Spinal cord (tissue), 10 donors: ENCODE data around the gene SCGB2B2. TPM values are rescaled to one million over a fixed set of nuclear protein-coding genes. Genes with fewer than 3 reads are reported as not detected.

ENCODE experiments used
- DNase-seq, 6 donors: peaks; one replicate each; pipeline versions ENCODE4 v3.0.0 to v3.0.0-alpha.2; 2013 to 2015; ENCODE audit warnings: low spot score in 6 of 6, low read depth in 4 of 6
- H3K27ac ChIP-seq: one replicate; pipeline ENCODE4 v1.5.1; 2013; ENCODE audit warnings: low read depth, low read length, control low read depth
- H3K27me3 ChIP-seq: one replicate; pipeline ENCODE4 v1.6.1; 2013; ENCODE audit warnings: low read length; ENCODE audit not compliant: control insufficient read depth, insufficient read depth
- H3K36me3 ChIP-seq: one replicate; pipeline ENCODE4 v1.6.1; 2013; ENCODE audit warnings: low read length; ENCODE audit not compliant: control insufficient read depth, insufficient read depth
- H3K4me1 ChIP-seq: one replicate; pipeline ENCODE4 v1.6.1; 2013; ENCODE audit warnings: low read length; ENCODE audit not compliant: control insufficient read depth, insufficient read depth
- H3K4me3 ChIP-seq: one replicate; pipeline ENCODE4 v1.5.1; 2013; ENCODE audit warnings: low read depth, low read length, control low read depth
- H3K9me3 ChIP-seq: one replicate; pipeline ENCODE4 v1.6.1; 2013; ENCODE audit warnings: low read length; ENCODE audit not compliant: control insufficient read depth, insufficient read depth
- WGBS: methylation state at CpG from one replicate; pipeline ENCODE4 v1.1.5; 2013; ENCODE audit warnings: missing lambda C conversion rate; ENCODE audit not compliant: insufficient coverage; 5-methylcytosine and 5-hydroxymethylcytosine counted together
- polyA plus RNA-seq, 2 donors: library from polyadenylated mRNA; unstranded; fragments of 120-200 nt; gene quantifications; one replicate each; pipeline ENCODE4 v1.2.1, GENCODE V29; 2013; ENCODE audit not compliant: insufficient read length in 2 of 2
- small RNA-seq: library from RNA; depleted of rRNA; stranded (forward); fragments of <200 nt; gene quantifications from one replicate; pipeline ENCODE3, GENCODE V24; 2014; ENCODE audit warnings: low replicate concordance
- total RNA-seq, 2 donors: library from RNA; depleted of rRNA in 1 of 2; stranded (reverse); fragments of 120-200 nt in 1 of 2; fragments of >200 nt in 1 of 2; gene quantifications; one replicate each; pipeline versions ENCODE4 v1.2.3 to v1.2.4, GENCODE V29; 2013 to 2014
- donor health status: healthy.

Gene SCGB2B2
- total and polyA plus RNA-seq, 4 donors, result 0.20 to 1.5 (median 0.86) TPM

DNA sequence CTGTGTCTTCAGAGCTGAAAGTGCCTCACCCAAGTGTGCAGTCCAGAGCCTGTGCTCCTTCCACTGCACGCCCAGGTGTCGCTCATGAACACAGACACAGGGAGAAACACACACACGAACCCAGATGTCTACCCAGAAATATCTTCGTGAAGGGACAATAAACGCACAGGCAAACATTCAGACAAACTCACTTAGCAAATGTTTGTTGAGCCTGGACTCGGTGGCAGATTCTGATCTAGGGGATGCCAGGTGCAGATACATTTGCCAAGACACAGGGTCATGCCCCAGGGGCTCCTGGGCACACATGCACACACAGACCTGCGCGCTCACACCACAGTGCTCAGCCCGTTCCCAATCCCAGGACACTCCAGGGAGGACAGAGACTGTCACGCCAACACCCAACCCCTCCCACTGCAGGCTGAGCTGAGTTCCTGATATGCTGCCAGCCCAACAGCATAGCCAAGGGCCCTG, 31.9 kb downstream of the SCGB2B2 start:
- Histone ChIP-seq H3K4me1 (no peaks in the 10 kb centered on the region), H3K27ac (no peak overlapping the region)
- DNase-seq, result no peak

DNA sequence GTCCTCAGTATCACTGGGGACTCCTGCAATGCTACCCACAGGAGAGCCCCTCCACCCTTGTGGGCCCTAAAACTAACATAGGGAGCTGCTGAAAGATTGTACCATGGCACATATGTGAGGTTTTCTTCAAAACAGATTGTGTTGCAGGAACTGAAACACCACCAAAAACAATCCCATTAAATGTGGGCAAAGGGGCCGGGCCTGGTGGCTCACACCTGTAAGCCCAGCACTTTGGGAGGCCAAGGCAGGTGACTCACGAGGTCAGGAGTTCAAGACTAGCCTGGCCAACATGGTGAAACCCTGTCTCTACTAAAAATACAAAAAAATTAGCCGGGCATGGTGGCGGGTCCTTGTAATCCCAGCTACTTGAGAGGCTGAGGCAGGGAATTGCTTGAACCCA, 34.7 kb downstream of the SCGB2B2 start:
- H3K27ac ChIP-seq, result no peak overlapping the region
- H3K9me3 ChIP-seq, result no peaks in the 10 kb centered on the region
- DNase-seq, result no peak
- H3K36me3 ChIP-seq, result no peaks in the 10 kb centered on the region
- H3K4me1 ChIP-seq, result no peaks in the 10 kb centered on the region
- H3K4me3 ChIP-seq, result no peak overlapping the region
- no peaks in the 10 kb centered on the region for H3K27me3 ChIP-seq
- 93% methylated on average over 3 of the region's 4 CpGs for WGBS

More for the DNA sequence above, 31.9 kb downstream of the SCGB2B2 start:
- WGBS, result 79% methylated on average over 10 of the region's 10 CpGs
- no peaks in the 10 kb centered on the region for H3K36me3 ChIP-seq
- no peaks in the 10 kb centered on the region for H3K27me3 ChIP-seq
- H3K4me3 ChIP-seq, result no peak overlapping the region
- no peaks in the 10 kb centered on the region for H3K9me3 ChIP-seq

DNA sequence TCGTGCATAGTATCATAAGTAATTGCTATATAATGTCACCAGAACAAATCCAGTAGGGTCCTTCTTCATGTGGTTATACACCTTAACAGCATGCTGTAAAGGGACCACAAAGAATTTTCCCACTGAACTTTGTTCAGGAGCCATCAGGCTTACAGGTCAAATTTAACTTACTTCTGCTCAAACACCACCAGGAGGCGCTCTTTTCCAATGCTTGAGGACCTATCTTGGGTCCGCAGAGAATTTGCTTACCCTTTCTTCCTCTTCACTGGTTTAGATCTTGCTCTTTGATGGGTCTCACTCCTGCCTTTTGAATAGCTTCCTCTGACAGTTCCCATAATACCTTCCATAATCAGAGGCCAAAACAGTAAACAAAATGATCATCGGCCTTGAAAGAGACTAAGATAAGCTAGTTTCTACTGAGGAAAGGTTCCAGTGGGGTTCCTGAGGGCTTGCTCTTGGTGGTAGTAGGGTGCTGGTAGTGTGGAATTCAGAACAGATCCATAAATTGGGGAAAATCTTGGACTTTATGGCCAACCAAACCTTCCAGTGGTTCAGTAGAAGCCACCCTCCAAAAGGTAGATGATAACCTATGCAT, 37.4 kb downstream of the SCGB2B2 start:
- WGBS, result 3% methylated on average over 2 of the region's 4 CpGs
- Histone ChIP-seq H3K27me3 (no peaks in the 10 kb centered on the region), H3K4me1 (no peaks in the 10 kb centered on the region), H3K4me3 (no peak overlapping the region), H3K27ac (no peak overlapping the region), H3K36me3 (no peaks in the 10 kb centered on the region), H3K9me3 (peaks cover 2% of the 10 kb centered on the region)
- peak in 5 of 6 donors; percentile 11 to 67 (median 36) for DNase-seq

DNA sequence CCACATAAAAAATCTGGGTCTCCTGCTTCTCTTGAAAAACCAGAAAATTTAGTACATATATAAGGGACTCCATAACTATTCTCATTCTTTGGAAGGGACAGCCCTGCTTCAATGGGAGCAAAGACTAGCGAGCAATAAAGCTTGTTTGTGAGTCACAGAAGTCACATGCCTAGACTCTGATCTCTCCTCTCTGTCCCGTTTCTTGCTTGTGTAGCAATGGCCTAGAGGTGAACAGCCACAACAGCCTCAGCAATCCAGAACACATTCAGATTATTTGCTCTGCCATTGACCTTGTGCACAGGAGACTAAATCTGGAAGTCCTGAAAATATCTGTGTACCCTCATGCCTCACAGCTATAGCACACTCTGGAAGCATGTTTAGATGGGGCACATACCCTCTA, 43.2 kb downstream of the SCGB2B2 start:
- 72% methylated on average over 2 of the region's 2 CpGs for WGBS
- H3K4me1 ChIP-seq, result no peaks in the 10 kb centered on the region
- H3K27me3 ChIP-seq, result no peaks in the 10 kb centered on the region
- no peak for DNase-seq
- H3K9me3 ChIP-seq, result peaks cover 2% of the 10 kb centered on the region
- H3K27ac ChIP-seq, result no peak overlapping the region
- H3K4me3 ChIP-seq, result no peak overlapping the region
- no peaks in the 10 kb centered on the region for H3K36me3 ChIP-seq

Small RNAs within 50 kb of the gene (small RNA-seq; reads per million reads assigned to genes)
- not detected for gene RF00611

Other genes with a start within 250 kb of the SCGB2B2 start
- gene UBA2, start 248.8 kb downstream of the SCGB2B2 start, total RNA-seq, result 100 to 1,000 TPM; 118 to 179 TPM
- gene UBA2, start 248.8 kb downstream of the SCGB2B2 start, polyA plus RNA-seq, result 100 to 1,000 TPM; 108 to 116 TPM
- 10 to 100 TPM; 17.3 to 39.9 TPM for gene WTIP, start 195.4 kb downstream of the SCGB2B2 start, total RNA-seq
- gene WTIP, start 195.4 kb downstream of the SCGB2B2 start, polyA plus RNA-seq, result 10 to 100 TPM; 27.9 to 36.5 TPM
- gene ZNF302, start 519 bp upstream of the SCGB2B2 start, total RNA-seq, result 10 to 100 TPM; 67.7 to 78.8 TPM
- 10 to 100 TPM; 75.9 to 77.1 TPM for gene ZNF302, start 519 bp upstream of the SCGB2B2 start, polyA plus RNA-seq
- 10 to 100 TPM; 35.4 to 39.2 TPM for gene ZNF181, start 57.1 kb upstream of the SCGB2B2 start, total RNA-seq
- 10 to 100 TPM; 17.1 to 27.2 TPM for gene ZNF181, start 57.1 kb upstream of the SCGB2B2 start, polyA plus RNA-seq
- 10 to 100 TPM in 1 of 2 donors, 1 to 10 TPM in 1; 8.2 to 16.1 TPM for gene ZNF599, start 96.1 kb upstream of the SCGB2B2 start, total RNA-seq
- 10 to 100 TPM; 13.2 to 13.9 TPM for gene ZNF599, start 96.1 kb upstream of the SCGB2B2 start, polyA plus RNA-seq
- gene ZNF30, start 249.7 kb upstream of the SCGB2B2 start, total RNA-seq, result 1 to 10 TPM; 7.5 to 7.7 TPM
- 10 to 100 TPM; 11.4 to 11.7 TPM for gene ZNF30, start 249.7 kb upstream of the SCGB2B2 start, polyA plus RNA-seq